K562 treated with DMSO at 1 percent for 12 hours (cell line): ENCODE data around the gene ZNF564. TPM values are rescaled to one million over a fixed set of nuclear protein-coding genes. Genes with fewer than 3 reads are reported as not detected.

Source experiments
- total RNA-seq: library from RNA; unstranded; fragments of 300-600 nt; gene quantifications from 2 replicates; pipeline ENCODE4 v1.2.3, GENCODE V29; 2022; ENCODE audit not compliant: insufficient read depth

The ZNF564 gene
- total RNA-seq = 4.6 and 5.4 TPM in 2 replicates

DNA sequence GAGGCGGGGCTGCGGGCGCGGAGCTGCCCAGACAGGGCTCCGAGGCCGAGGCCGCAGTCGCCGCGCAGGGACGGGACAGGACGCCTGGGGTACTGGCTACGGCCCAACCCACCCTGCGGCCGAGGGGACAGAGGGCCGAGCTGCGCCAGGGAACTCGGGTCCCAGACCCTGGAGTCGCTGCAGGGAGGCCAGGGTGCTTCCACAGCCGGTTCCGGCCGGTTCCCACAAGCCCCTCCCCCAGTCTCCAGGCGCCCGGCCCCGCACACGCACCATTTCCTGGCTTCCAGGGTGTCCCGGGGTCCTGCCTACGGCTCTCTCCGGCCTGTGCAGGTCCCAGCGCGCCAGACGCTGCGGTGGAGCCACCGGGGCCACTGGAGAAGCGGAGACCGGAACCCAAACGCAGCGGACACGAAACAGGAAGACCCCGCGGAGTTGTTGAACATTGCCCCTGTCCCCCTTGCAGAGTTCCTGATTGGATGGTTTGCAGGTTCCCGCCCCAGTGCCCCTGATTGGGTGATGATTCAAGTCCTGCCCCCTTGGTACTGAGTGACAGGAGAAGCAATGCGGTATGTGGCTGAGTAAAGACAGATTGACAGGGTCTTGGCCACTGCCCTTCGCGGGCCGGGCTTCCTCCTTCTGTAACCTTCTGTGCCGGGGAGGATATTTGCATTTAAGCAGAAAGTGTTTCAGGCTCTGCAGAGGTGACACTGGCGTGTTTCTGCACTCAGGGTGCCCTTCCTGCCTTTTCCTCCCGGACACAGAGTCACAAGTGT is at the start of gene ZNF564:
Gene ZNF564, minus strand, starts transcription at position 423 of the 773 bp plus-strand sequence. Its CDS starts 150 bp downstream, at position 273.

GRCh38 chr19:12484371-12485051 is 66.8 kb downstream of the ZNF564 start, which contains the start of gene ZNF709:
Gene ZNF709 (minus strand): TSS chr19:12484816. CDS start chr19:12484657, 159 bp downstream.

Other genes starting within 250 kb of the ZNF564 start
- 0.86 and 2.8 TPM in 2 replicates for gene ZNF563, start 217.8 kb downstream of the ZNF564 start, total RNA-seq
- gene ZNF442, start 185.8 kb downstream of the ZNF564 start, total RNA-seq = 1.0 and 3.3 TPM in 2 replicates
- 1.8 and 6.5 TPM in 2 replicates for gene ZNF799, start 150.2 kb downstream of the ZNF564 start, total RNA-seq
- gene ZNF443, start 110.5 kb downstream of the ZNF564 start, total RNA-seq = 0.50 and 3.3 TPM in 2 replicates
- gene ZNF709, start 66.7 kb downstream of the ZNF564 start, total RNA-seq = 0.31 TPM in 1 of 2 replicates, not detected in the other
- 1.4 TPM in 1 of 2 replicates, not detected in the other for gene ZNF490, start 59.3 kb upstream of the ZNF564 start, total RNA-seq
- gene ZNF791, start 59.4 kb upstream of the ZNF564 start, total RNA-seq = 3.1 and 9.5 TPM in 2 replicates
- gene MAN2B1, start 115.3 kb upstream of the ZNF564 start, total RNA-seq = 63.4 and 103 TPM in 2 replicates
- gene WDR83, start 115.3 kb upstream of the ZNF564 start, total RNA-seq = 13.5 and 16.3 TPM in 2 replicates
- 97.8 and 118 TPM in 2 replicates for gene DHPS, start 130.4 kb upstream of the ZNF564 start, total RNA-seq
- not detected in 2 replicates for gene GNG14, start 136.5 kb upstream of the ZNF564 start, total RNA-seq
- 9.1 and 12.5 TPM in 2 replicates for gene FBXW9, start 145.1 kb upstream of the ZNF564 start, total RNA-seq
- gene TNPO2, start 172.4 kb upstream of the ZNF564 start, total RNA-seq = 9.2 and 34.1 TPM in 2 replicates
- gene TRIR, start 183.2 kb upstream of the ZNF564 start, total RNA-seq = 376 and 560 TPM in 2 replicates
- 80.9 and 100 TPM in 2 replicates for gene GET3, start 186.0 kb upstream of the ZNF564 start, total RNA-seq
- not detected in 2 replicates for gene BEST2, start 200.3 kb upstream of the ZNF564 start, total RNA-seq
- 13.5 and 17.6 TPM in 2 replicates for gene HOOK2, start 224.1 kb upstream of the ZNF564 start, total RNA-seq
- gene JUNB, start 240.0 kb upstream of the ZNF564 start, total RNA-seq = 79.5 and 102 TPM in 2 replicates